Mucosa of descending colon (tissue), 3 donors: Measurements from ENCODE around the gene NPAS3. TPM values are rescaled to one million over a fixed set of nuclear protein-coding genes. Genes with fewer than 3 reads are reported as not detected.

Experiments used
- ATAC-seq: fragments of 200-7000 bp; cut with Tn5 transposase; one replicate; pipeline ENCODE4 v1.9.1; 2020; ENCODE audit warnings: mild to moderate bottlenecking, moderate library complexity
- DNase-seq, 3 donors: peaks; one replicate each; pipeline ENCODE4 v3.0.0-alpha.2; 2020
- H3K36me3 ChIP-seq: fragments of 200-600 bp; one replicate; pipeline ENCODE4 v1.8.0; 2021; ENCODE audit warnings: low read depth, mild to moderate bottlenecking
- H3K4me1 ChIP-seq: fragments of 200-600 bp; one replicate; pipeline ENCODE4 v1.8.0; 2021; ENCODE audit warnings: low read depth, mild to moderate bottlenecking
- H3K4me3 ChIP-seq: fragments of 200-600 bp; one replicate; pipeline ENCODE4 v1.8.0; 2021; ENCODE audit warnings: mild to moderate bottlenecking
- H3K9me3 ChIP-seq: fragments of 200-600 bp; one replicate; pipeline ENCODE4 v1.8.0; 2021; ENCODE audit warnings: mild to moderate bottlenecking
- CTCF ChIP-seq: fragments of 200-600 bp; IDR thresholded peaks from one replicate; pipeline ENCODE4 v1.8.0; 2022; ENCODE audit warnings: antibody characterized with exemption, mild to moderate bottlenecking
- intact Hi-C, 2 donors: fragments of 100-400 bp; cut with DNase I in 1 of 2; cut with micrococcal nuclease in 1 of 2; formaldehyde crosslinking; loops; one replicate each; pipeline versions ENCODE4 v1.11.0 to v1.11.1; 2022; cut with DNase I, micrococcal nuclease
- total RNA-seq, 3 donors: library from RNA; stranded (reverse); fragmentation: NEBNext Ultra II Directional in 2 of 3; extraction: Animal tissue kit (Norgen Biotek cat#: 25700) in 2 of 3; gene quantifications; one replicate each; pipeline versions ENCODE4 v1.2.1 to v1.2.4, GENCODE V29; 2021 to 2023
- donor health status: DM: no; HTN: no; CAD: no; lungs with moderate emphysema.
- donor health status: DM: no; HTN: no; CAD: no.
- donor health status: DM: no; HTN: yes; CAD: no.

Gene NPAS3
- total RNA-seq, 3 donors from 2014 or later: 0.65 to 9.7 (median 2.0) TPM

GRCh38 chr14:33369041-33369440, 430.4 kb downstream of the NPAS3 start:
- Histone ChIP-seq H3K36me3 (no peaks in the 10 kb centered on the region), H3K4me3 (no peak overlapping the region), H3K4me1 (no peaks in the 10 kb centered on the region), H3K9me3 (no peaks in the 10 kb centered on the region)
- no peak for TF ChIP-seq CTCF
- DNase-seq (no peak), ATAC-seq (no peak)
- intact Hi-C loops: no loop called here

DNA sequence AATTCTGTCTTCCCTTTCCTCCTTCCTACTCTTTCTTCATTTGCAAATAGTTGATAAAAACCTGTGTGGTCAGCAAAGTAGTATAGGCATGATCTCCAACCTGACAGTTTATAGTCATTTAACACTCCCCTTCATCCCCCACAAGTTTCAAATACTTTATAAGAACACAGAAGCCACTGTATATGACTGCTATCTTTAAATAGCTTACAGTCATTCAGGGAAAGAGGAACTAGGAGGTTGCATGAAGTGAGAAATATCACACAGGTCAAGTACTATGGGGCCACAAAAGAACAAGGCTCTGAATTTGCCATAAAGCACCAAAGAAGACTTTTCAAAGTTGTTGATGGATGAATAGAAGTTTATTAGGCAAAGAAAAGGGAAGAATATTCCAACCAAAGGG, 431.3 kb downstream of the NPAS3 start:
- H3K4me1 ChIP-seq: no peaks in the 10 kb centered on the region
- H3K4me3 ChIP-seq: no peak overlapping the region
- no peak for TF ChIP-seq CTCF
- H3K9me3 ChIP-seq: no peaks in the 10 kb centered on the region
- DNase-seq (no peak), ATAC-seq (no peak)
- no peaks in the 10 kb centered on the region for H3K36me3 ChIP-seq
- intact Hi-C loops: no loop called here

GRCh38 chr14:33370426-33370825, 431.7 kb downstream of the NPAS3 start:
- Histone ChIP-seq H3K4me1 (no peaks in the 10 kb centered on the region), H3K36me3 (no peaks in the 10 kb centered on the region), H3K4me3 (no peak overlapping the region), H3K9me3 (no peaks in the 10 kb centered on the region)
- DNase-seq: no peak
- no peak for TF ChIP-seq CTCF
- no peak for ATAC-seq
- intact Hi-C loops: no loop called here

- H3K4me3 ChIP-seq: no peak overlapping the region
- H3K4me1 ChIP-seq: no peaks in the 10 kb centered on the region
- intact Hi-C loops: no loop called here
- no peaks in the 10 kb centered on the region for H3K36me3 ChIP-seq
- ATAC-seq (no peak), DNase-seq (no peak)
- H3K9me3 ChIP-seq: no peaks in the 10 kb centered on the region
- no peak for TF ChIP-seq CTCF
Measured at GRCh38 chr14:33375196-33375595, 436.5 kb downstream of the NPAS3 start.

GRCh38 chr14:33375786-33376185, 437.1 kb downstream of the NPAS3 start:
- Histone ChIP-seq H3K9me3 (no peaks in the 10 kb centered on the region), H3K36me3 (no peaks in the 10 kb centered on the region), H3K4me1 (no peaks in the 10 kb centered on the region), H3K4me3 (no peak overlapping the region)
- DNase-seq: no peak
- no peak for ATAC-seq
- intact Hi-C loops: no loop called here
- no peak for TF ChIP-seq CTCF

GRCh38 chr14:33376510-33376909, 437.8 kb downstream of the NPAS3 start:
- DNase-seq (peak in 1 of 3 donors; percentile 46), ATAC-seq (no peak)
- Histone ChIP-seq H3K9me3 (no peaks in the 10 kb centered on the region), H3K36me3 (no peaks in the 10 kb centered on the region), H3K4me3 (no peak overlapping the region), H3K4me1 (no peaks in the 10 kb centered on the region)
- no peak for TF ChIP-seq CTCF
- intact Hi-C loops: no loop called here
